HepG2 (cell line): ENCODE data around the gene IRF7. TPM values are rescaled to one million over a fixed set of nuclear protein-coding genes. Genes with fewer than 3 reads are reported as not detected.

Experiments used
- FOXA3 ChIP-seq: IDR thresholded peaks from 2 replicates; pipeline ENCODE4 v1.6.1; 2016; ENCODE audit warnings: missing genetic modification reagents, missing compliant biosample characterization
- GATAD1 ChIP-seq: IDR thresholded peaks from 2 replicates; pipeline ENCODE4 v1.6.1; 2016; ENCODE audit warnings: missing genetic modification reagents, missing compliant biosample characterization
- GTF3A ChIP-seq: sonication (generic); formaldehyde crosslinking; conservative IDR thresholded peaks from 2 replicates; pipeline ENCODE4 v1.4.0; 2020; ENCODE audit warnings: mild to moderate bottlenecking, missing genetic modification reagents
- HNRNPUL1 ChIP-seq: fragments of 200-400 bp; formaldehyde crosslinking; IDR thresholded peaks from 2 replicates; pipeline ENCODE4 v1.6.1; 2017; ENCODE audit warnings: low read depth, mild to moderate bottlenecking, low read length, moderate library complexity
- HOXA5 ChIP-seq: sonication (generic); formaldehyde crosslinking; IDR thresholded peaks from 2 replicates; pipeline ENCODE4 v1.4.0; 2020; ENCODE audit warnings: missing genetic modification reagents
- KDM4B ChIP-seq: sonication (generic); formaldehyde crosslinking; IDR thresholded peaks from 2 replicates; pipeline ENCODE4 v1.4.0; 2020; ENCODE audit warnings: missing genetic modification reagents
- NFYC ChIP-seq: IDR thresholded peaks from 2 replicates; pipeline ENCODE4 v1.6.1; 2016; ENCODE audit warnings: missing genetic modification reagents, missing compliant biosample characterization
- PAWR ChIP-seq: sonication (generic); formaldehyde crosslinking; IDR thresholded peaks from 2 replicates; pipeline ENCODE4 v1.4.0; 2020; ENCODE audit warnings: missing genetic modification reagents, mild to moderate bottlenecking, borderline replicate concordance
- SSRP1 ChIP-seq: IDR thresholded peaks from 2 replicates; pipeline ENCODE4 v1.6.1; 2016; ENCODE audit warnings: control low read depth
- ZBTB21 ChIP-seq: sonication (generic); formaldehyde crosslinking; IDR thresholded peaks from 2 replicates; pipeline ENCODE4 v1.4.0; 2020; ENCODE audit warnings: missing genetic modification reagents
- ZNF10 ChIP-seq: sonication (generic); formaldehyde crosslinking; IDR thresholded peaks from 2 replicates; pipeline ENCODE4 v1.4.0; 2020; ENCODE audit warnings: mild to moderate bottlenecking, low read depth, missing genetic modification reagents, borderline replicate concordance
- ZNF17 ChIP-seq: sonication (generic); formaldehyde crosslinking; IDR thresholded peaks from 2 replicates; pipeline ENCODE4 v1.5.0; 2020; ENCODE audit warnings: mild to moderate bottlenecking, missing genetic modification reagents
- ZNF232 ChIP-seq: sonication (generic); formaldehyde crosslinking; IDR thresholded peaks from 2 replicates; pipeline ENCODE4 v1.4.0; 2020; ENCODE audit warnings: missing genetic modification reagents, borderline replicate concordance
- ZNF510 ChIP-seq: sonication (generic); formaldehyde crosslinking; IDR thresholded peaks from 2 replicates; pipeline ENCODE4 v1.4.0; 2020; ENCODE audit warnings: low read depth, mild to moderate bottlenecking, missing genetic modification reagents
- ZNF549 ChIP-seq: sonication (generic); formaldehyde crosslinking; IDR thresholded peaks from 2 replicates; pipeline ENCODE4 v1.5.0; 2020; ENCODE audit warnings: missing genetic modification reagents
- ZNF552 ChIP-seq: sonication (generic); formaldehyde crosslinking; IDR thresholded peaks from 2 replicates; pipeline ENCODE4 v1.9.0; 2022; ENCODE audit warnings: missing genetic modification reagents, mild to moderate bottlenecking, borderline replicate concordance
- ZNF616 ChIP-seq: sonication (generic); formaldehyde crosslinking; IDR thresholded peaks from 2 replicates; pipeline ENCODE4 v1.5.0; 2020; ENCODE audit warnings: low read depth, mild to moderate bottlenecking, missing genetic modification reagents
- ZNF782 ChIP-seq: sonication (generic); formaldehyde crosslinking; IDR thresholded peaks from 2 replicates; pipeline ENCODE4 v1.4.0; 2020; ENCODE audit warnings: missing genetic modification reagents, mild to moderate bottlenecking, borderline replicate concordance
- ZNF839 ChIP-seq: sonication (generic); formaldehyde crosslinking; IDR thresholded peaks from 2 replicates; pipeline ENCODE4 v1.4.0; 2020; ENCODE audit warnings: missing genetic modification reagents, mild to moderate bottlenecking, borderline replicate concordance
- ZSCAN12 ChIP-seq: sonication (generic); formaldehyde crosslinking; IDR thresholded peaks from 2 replicates; pipeline ENCODE4 v1.9.0; 2021; ENCODE audit warnings: mild to moderate bottlenecking, missing genetic modification reagents
- polyA plus RNA-seq, 8 experiments: library from polyadenylated mRNA; depleted of rRNA in 3 of 8; stranded (reverse) in 7 of 8; unstranded in 1 of 8; fragments of >200 nt; fragmentation: Illumina TruSeq in 4 of 8; extraction: Trizol in 4 of 8; gene quantifications; 2 replicates each; pipeline versions ENCODE4 v1.2.1 to v1.2.3, GENCODE V29; 2011 to 2016; ENCODE audit warnings: low read depth in 4 of 8, missing spikeins in 1 of 8, mixed read lengths in 1 of 8; ENCODE audit not compliant: insufficient read depth in 1 of 8
- total RNA-seq, 5 experiments: library from RNA; depleted of rRNA; stranded (reverse); fragments of >200 nt; fragmentation: Illumina TruSeq; extraction: Trizol; gene quantifications; 2 replicates each; pipeline ENCODE4 v1.2.3, GENCODE V29; 2016; ENCODE audit warnings: low read depth in 1 of 5
- TF ChIP-seq, protein P1 (sequence below): IDR thresholded peaks from 2 replicates; pipeline ENCODE4 v1.6.1; 2012; ENCODE audit warnings: low read length, improper control_type of control experiment
- TF ChIP-seq, protein P2 (sequence below): sonication (generic); formaldehyde crosslinking; conservative IDR thresholded peaks from 2 replicates; pipeline ENCODE4 v1.4.0; 2020; ENCODE audit warnings: missing genetic modification reagents
- TF ChIP-seq, protein P3 (sequence below): IDR thresholded peaks from 2 replicates; pipeline ENCODE4 v1.6.1; 2016; ENCODE audit warnings: mild to moderate bottlenecking
- TF ChIP-seq, protein P4 (sequence below): sonication (generic); formaldehyde crosslinking; IDR thresholded peaks from 2 replicates; pipeline ENCODE4 v1.5.1; 2020; ENCODE audit warnings: missing genetic modification reagents, mild to moderate bottlenecking, borderline replicate concordance

Gene IRF7
- total and polyA plus RNA-seq, 2 of the 13 experiments (the other 11 are each of a cell fraction or from before 2014, with no cell fraction given) = not detected

DNA sequence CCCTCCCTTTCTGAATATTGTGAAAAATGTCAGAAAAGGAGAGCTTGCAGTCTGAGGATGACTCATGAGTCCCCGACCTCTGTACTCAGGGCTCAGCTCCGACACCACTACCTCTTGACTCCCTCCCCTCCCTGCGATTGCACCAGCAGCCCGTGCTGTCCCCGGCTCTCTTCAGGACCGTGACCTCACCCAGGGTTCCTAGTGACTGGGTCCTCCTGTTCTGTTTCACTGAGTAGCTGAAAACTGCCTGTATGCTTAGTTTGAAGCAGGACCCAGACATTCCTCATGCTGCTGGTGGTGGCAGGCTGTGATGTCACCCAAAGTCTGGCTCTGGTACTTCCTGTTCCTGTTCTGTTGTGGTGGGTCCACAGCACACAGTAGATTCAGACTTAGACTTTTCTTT is 27.8 kb downstream of the IRF7 start (continued):
- TF ChIP-seq SSRP1 (CRISPR knock-in tag) = no peak
- TF ChIP-seq, protein P1, sequence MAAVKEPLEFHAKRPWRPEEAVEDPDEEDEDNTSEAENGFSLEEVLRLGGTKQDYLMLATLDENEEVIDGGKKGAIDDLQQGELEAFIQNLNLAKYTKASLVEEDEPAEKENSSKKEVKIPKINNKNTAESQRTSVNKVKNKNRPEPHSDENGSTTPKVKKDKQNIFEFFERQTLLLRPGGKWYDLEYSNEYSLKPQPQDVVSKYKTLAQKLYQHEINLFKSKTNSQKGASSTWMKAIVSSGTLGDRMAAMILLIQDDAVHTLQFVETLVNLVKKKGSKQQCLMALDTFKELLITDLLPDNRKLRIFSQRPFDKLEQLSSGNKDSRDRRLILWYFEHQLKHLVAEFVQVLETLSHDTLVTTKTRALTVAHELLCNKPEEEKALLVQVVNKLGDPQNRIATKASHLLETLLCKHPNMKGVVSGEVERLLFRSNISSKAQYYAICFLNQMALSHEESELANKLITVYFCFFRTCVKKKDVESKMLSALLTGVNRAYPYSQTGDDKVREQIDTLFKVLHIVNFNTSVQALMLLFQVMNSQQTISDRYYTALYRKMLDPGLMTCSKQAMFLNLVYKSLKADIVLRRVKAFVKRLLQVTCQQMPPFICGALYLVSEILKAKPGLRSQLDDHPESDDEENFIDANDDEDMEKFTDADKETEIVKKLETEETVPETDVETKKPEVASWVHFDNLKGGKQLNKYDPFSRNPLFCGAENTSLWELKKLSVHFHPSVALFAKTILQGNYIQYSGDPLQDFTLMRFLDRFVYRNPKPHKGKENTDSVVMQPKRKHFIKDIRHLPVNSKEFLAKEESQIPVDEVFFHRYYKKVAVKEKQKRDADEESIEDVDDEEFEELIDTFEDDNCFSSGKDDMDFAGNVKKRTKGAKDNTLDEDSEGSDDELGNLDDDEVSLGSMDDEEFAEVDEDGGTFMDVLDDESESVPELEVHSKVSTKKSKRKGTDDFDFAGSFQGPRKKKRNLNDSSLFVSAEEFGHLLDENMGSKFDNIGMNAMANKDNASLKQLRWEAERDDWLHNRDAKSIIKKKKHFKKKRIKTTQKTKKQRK = no peak
- peak; percentile 92 for TF ChIP-seq ZBTB21 (CRISPR knock-in tag)
- TF ChIP-seq ZNF232 (CRISPR knock-in tag) = no peak
- no peak for TF ChIP-seq ZNF510
- no peak for TF ChIP-seq PAWR
- TF ChIP-seq ZNF839 (CRISPR knock-in tag) = no peak
- TF ChIP-seq HOXA5 (CRISPR knock-in tag) = no peak; the same call in 1 of the 2 replicates
- TF ChIP-seq NFYC (CRISPR knock-in tag) = no peak
- TF ChIP-seq ZSCAN12 (CRISPR knock-in tag) = no peak
- peak; percentile 72 for TF ChIP-seq FOXA3
- TF ChIP-seq ZNF552 (CRISPR knock-in tag) = no peak
- TF ChIP-seq HNRNPUL1 = no peak
- TF ChIP-seq, protein P2, sequence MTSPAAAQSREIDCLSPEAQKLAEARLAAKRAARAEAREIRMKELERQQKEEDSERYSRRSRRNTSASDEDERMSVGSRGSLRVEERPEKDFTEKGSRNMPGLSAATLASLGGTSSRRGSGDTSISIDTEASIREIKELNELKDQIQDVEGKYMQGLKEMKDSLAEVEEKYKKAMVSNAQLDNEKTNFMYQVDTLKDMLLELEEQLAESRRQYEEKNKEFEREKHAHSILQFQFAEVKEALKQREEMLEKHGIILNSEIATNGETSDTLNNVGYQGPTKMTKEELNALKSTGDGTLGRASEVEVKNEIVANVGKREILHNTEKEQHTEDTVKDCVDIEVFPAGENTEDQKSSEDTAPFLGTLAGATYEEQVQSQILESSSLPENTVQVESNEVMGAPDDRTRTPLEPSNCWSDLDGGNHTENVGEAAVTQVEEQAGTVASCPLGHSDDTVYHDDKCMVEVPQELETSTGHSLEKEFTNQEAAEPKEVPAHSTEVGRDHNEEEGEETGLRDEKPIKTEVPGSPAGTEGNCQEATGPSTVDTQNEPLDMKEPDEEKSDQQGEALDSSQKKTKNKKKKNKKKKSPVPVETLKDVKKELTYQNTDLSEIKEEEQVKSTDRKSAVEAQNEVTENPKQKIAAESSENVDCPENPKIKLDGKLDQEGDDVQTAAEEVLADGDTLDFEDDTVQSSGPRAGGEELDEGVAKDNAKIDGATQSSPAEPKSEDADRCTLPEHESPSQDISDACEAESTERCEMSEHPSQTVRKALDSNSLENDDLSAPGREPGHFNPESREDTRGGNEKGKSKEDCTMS (CRISPR knock-in tag) = no peak
- TF ChIP-seq GATAD1 = peak; percentile 65
- TF ChIP-seq, protein P3, sequence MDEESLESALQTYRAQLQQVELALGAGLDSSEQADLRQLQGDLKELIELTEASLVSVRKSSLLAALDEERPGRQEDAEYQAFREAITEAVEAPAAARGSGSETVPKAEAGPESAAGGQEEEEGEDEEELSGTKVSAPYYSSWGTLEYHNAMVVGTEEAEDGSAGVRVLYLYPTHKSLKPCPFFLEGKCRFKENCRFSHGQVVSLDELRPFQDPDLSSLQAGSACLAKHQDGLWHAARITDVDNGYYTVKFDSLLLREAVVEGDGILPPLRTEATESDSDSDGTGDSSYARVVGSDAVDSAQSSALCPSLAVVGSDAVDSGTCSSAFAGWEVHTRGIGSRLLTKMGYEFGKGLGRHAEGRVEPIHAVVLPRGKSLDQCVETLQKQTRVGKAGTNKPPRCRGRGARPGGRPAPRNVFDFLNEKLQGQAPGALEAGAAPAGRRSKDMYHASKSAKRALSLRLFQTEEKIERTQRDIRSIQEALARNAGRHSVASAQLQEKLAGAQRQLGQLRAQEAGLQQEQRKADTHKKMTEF (CRISPR knock-in tag) = peak; percentile 85
- no peak for TF ChIP-seq ZNF10 (CRISPR knock-in tag)
- TF ChIP-seq ZNF782 (CRISPR knock-in tag) = no peak; the same call in 1 of the 2 replicates
- no peak for TF ChIP-seq ZNF616
- TF ChIP-seq, protein P4, sequence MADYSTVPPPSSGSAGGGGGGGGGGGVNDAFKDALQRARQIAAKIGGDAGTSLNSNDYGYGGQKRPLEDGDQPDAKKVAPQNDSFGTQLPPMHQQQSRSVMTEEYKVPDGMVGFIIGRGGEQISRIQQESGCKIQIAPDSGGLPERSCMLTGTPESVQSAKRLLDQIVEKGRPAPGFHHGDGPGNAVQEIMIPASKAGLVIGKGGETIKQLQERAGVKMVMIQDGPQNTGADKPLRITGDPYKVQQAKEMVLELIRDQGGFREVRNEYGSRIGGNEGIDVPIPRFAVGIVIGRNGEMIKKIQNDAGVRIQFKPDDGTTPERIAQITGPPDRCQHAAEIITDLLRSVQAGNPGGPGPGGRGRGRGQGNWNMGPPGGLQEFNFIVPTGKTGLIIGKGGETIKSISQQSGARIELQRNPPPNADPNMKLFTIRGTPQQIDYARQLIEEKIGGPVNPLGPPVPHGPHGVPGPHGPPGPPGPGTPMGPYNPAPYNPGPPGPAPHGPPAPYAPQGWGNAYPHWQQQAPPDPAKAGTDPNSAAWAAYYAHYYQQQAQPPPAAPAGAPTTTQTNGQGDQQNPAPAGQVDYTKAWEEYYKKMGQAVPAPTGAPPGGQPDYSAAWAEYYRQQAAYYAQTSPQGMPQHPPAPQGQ (CRISPR knock-in tag) = no peak
- peak; percentile 80 for TF ChIP-seq KDM4B (CRISPR knock-in tag)
- no peak for TF ChIP-seq ZNF549 (CRISPR knock-in tag)
- no peak for TF ChIP-seq GTF3A (CRISPR knock-in tag)
- TF ChIP-seq ZNF17 (CRISPR knock-in tag) = no peak
